Panc1 (cell line): Measurements from ENCODE around the gene TANC1. TPM values are rescaled to one million over a fixed set of nuclear protein-coding genes. Genes with fewer than 3 reads are reported as not detected.

Experiments
- ATAC-seq: fragments of 200-7000 bp; cut with Tn5 transposase; 2 replicates; pipeline ENCODE4 v1.9.1; 2020; ENCODE audit warnings: mild to moderate bottlenecking, moderate library complexity
- BruUV-seq: library from RNA; stranded (reverse); fragments of 400-500 nt; replicated peaks from 2 replicates; lab custom pipeline; 2021; lab: Mats Ljungman, UMichigan
- CTCF ChIA-PET: fragments of 300-600 bp; sonication (Branson Sonifier 250); formaldehyde crosslinking; loops from one replicate; lab custom pipeline; 2022; ENCODE audit warnings: antibody characterized with exemption; lab: Charles Lee
- POLR2A ChIA-PET: fragments of 300-600 bp; sonication (Branson Sonifier 250); formaldehyde crosslinking; loops from one replicate; lab custom pipeline; 2022; ENCODE audit warnings: antibody characterized with exemption; lab: Charles Lee
- DNase-seq: peaks from one replicate; pipeline ENCODE4 v3.0.0-alpha.2; 2010; ENCODE audit warnings: low read depth, low spot score
- H3K27ac ChIP-seq: 2 replicates; pipeline ENCODE4 v1.5.1; 2011; ENCODE audit warnings: mild to moderate bottlenecking, low read length, inconsistent platforms
- H3K27me3 ChIP-seq: fragments of 200-500 bp; sonication (Bioruptor generic); 2 replicates; pipeline ENCODE4 v1.6.0; 2014; ENCODE audit warnings: low read length, inconsistent platforms; ENCODE audit not compliant: control insufficient read depth, insufficient read depth
- H3K36me3 ChIP-seq: fragments of 200-500 bp; sonication (Bioruptor generic); 2 replicates; pipeline ENCODE4 v1.5.1; 2014; ENCODE audit warnings: inconsistent platforms, mild to moderate bottlenecking, low read length, moderate library complexity; ENCODE audit not compliant: control insufficient read depth, insufficient read depth
- H3K4me1 ChIP-seq: 2 replicates; pipeline ENCODE4 v1.5.1; 2011; ENCODE audit warnings: inconsistent platforms, mild to moderate bottlenecking, low read length, moderate library complexity; ENCODE audit not compliant: control insufficient read depth, insufficient read depth
- H3K4me3 ChIP-seq, 2 experiments: 2 replicates each; pipeline ENCODE4 v1.5.1; 2011 to 2012; ENCODE audit warnings: low read depth in 2 of 2, low read length in 2 of 2, mild to moderate bottlenecking in 2 of 2, inconsistent platforms in 1 of 2, moderate library complexity in 1 of 2
- H3K9me3 ChIP-seq: fragments of 200-500 bp; sonication (Bioruptor generic); 2 replicates; pipeline ENCODE4 v1.5.1; 2014; ENCODE audit warnings: low read depth, mild to moderate bottlenecking, inconsistent platforms, low read length, moderate library complexity; ENCODE audit not compliant: control insufficient read depth, insufficient read depth
- POLR2AphosphoS5 ChIP-seq: IDR thresholded peaks from 2 replicates; pipeline ENCODE4 v1.6.1; 2012; ENCODE audit warnings: mild to moderate bottlenecking, low read depth, low read length, moderate library complexity
- SIN3A ChIP-seq: IDR thresholded peaks from 2 replicates; pipeline ENCODE4 v1.6.1; 2012; ENCODE audit warnings: low read depth, mild to moderate bottlenecking, low read length, moderate library complexity, borderline replicate concordance; ENCODE audit not compliant: insufficient read depth
- TCF7L2 ChIP-seq: IDR thresholded peaks from 2 replicates; pipeline ENCODE4 v1.6.1; 2011; ENCODE audit warnings: mild to moderate bottlenecking, low read depth, low read length, inconsistent platforms
- in situ Hi-C: cut with HindIII; loops from 2 replicates; pipeline ENCODE4 v1.10.0; 2016; ENCODE audit warnings: low sequenced_read_pairs, low pct_unique_long_range_greater_than_20kb
- intact Hi-C: fragments of 100-400 bp; cut with micrococcal nuclease; formaldehyde crosslinking; loops from one replicate; pipeline ENCODE4 v1.10.0; 2022; ENCODE audit not compliant: unreplicated experiment
- total RNA-seq: library from RNA; stranded (reverse); gene quantifications from one replicate; pipeline ENCODE4 v1.2.1, GENCODE V29; 2021; ENCODE audit not compliant: unreplicated experiment
- TF ChIP-seq, protein P1 (sequence below): fragments of 450-650 bp; IDR thresholded peaks from 2 replicates; pipeline ENCODE4 v1.5.1; 2017; ENCODE audit warnings: mild to moderate bottlenecking
- TF ChIP-seq, protein P2 (sequence below), 2 experiments: IDR thresholded peaks; 2 replicates each; pipeline ENCODE4 v1.6.1; 2011 to 2012; ENCODE audit warnings: low read depth in 2 of 2, control low read depth in 1 of 2, low read length in 1 of 2, mild to moderate bottlenecking in 1 of 2, moderate library complexity in 1 of 2; ENCODE audit not compliant: insufficient read depth in 1 of 2

Gene TANC1
- total RNA-seq, 1 experiment from 2014 or later = 44.3 TPM

DNA sequence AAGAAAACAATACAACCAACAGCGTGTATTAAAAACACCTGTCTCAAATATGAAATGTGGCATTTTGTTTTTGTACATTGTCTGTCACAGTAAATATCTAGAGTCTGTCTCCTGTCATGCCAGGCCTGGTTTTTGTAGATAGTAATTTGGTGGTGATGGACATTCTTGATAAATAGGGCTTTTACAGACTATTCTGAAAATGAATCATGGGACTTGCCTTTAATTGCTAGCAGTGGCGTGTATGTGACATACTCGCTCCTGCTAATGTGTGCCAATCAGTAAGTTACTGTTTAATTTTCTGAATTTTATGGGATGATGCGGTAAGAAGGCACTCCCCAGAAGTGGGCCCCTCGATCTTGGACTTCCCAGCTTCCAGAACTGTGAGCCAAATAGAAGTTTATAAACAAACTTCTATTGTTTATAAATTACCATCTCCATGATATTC is 83.7 kb downstream of the TANC1 start:
- Histone ChIP-seq H3K4me3 (no peak overlapping the region), H3K36me3 (no peaks in the 10 kb centered on the region), H3K27me3 (no peaks in the 10 kb centered on the region), H3K9me3 (no peaks in the 10 kb centered on the region), H3K27ac (no peak overlapping the region), H3K4me1 (peaks cover 7% of the 10 kb centered on the region; the same call in 1 of the 2 replicates)
- TF ChIP-seq, protein P1, sequence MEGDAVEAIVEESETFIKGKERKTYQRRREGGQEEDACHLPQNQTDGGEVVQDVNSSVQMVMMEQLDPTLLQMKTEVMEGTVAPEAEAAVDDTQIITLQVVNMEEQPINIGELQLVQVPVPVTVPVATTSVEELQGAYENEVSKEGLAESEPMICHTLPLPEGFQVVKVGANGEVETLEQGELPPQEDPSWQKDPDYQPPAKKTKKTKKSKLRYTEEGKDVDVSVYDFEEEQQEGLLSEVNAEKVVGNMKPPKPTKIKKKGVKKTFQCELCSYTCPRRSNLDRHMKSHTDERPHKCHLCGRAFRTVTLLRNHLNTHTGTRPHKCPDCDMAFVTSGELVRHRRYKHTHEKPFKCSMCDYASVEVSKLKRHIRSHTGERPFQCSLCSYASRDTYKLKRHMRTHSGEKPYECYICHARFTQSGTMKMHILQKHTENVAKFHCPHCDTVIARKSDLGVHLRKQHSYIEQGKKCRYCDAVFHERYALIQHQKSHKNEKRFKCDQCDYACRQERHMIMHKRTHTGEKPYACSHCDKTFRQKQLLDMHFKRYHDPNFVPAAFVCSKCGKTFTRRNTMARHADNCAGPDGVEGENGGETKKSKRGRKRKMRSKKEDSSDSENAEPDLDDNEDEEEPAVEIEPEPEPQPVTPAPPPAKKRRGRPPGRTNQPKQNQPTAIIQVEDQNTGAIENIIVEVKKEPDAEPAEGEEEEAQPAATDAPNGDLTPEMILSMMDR = no peak
- no peak for TF ChIP-seq TCF7L2
- TF ChIP-seq, protein P2, sequence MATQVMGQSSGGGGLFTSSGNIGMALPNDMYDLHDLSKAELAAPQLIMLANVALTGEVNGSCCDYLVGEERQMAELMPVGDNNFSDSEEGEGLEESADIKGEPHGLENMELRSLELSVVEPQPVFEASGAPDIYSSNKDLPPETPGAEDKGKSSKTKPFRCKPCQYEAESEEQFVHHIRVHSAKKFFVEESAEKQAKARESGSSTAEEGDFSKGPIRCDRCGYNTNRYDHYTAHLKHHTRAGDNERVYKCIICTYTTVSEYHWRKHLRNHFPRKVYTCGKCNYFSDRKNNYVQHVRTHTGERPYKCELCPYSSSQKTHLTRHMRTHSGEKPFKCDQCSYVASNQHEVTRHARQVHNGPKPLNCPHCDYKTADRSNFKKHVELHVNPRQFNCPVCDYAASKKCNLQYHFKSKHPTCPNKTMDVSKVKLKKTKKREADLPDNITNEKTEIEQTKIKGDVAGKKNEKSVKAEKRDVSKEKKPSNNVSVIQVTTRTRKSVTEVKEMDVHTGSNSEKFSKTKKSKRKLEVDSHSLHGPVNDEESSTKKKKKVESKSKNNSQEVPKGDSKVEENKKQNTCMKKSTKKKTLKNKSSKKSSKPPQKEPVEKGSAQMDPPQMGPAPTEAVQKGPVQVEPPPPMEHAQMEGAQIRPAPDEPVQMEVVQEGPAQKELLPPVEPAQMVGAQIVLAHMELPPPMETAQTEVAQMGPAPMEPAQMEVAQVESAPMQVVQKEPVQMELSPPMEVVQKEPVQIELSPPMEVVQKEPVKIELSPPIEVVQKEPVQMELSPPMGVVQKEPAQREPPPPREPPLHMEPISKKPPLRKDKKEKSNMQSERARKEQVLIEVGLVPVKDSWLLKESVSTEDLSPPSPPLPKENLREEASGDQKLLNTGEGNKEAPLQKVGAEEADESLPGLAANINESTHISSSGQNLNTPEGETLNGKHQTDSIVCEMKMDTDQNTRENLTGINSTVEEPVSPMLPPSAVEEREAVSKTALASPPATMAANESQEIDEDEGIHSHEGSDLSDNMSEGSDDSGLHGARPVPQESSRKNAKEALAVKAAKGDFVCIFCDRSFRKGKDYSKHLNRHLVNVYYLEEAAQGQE (IDR thresholded peaks at IDR 0.05; ENCODE audit: insufficient read depth in 1 of 2, low read depth in 2 of 2, low read length in 1 of 2) = no peak
- no peak for TF ChIP-seq SIN3A
- TF ChIP-seq POLR2AphosphoS5 = no peak
- intact Hi-C loops (no loop called here), in situ Hi-C loops (no loop called here)
- ChIA-PET CTCF (no interaction called here), POLR2A (interaction anchor here (0.6 kb wide), 1 partner anchor 10 kb away, joined by 3 read pairs; no protein-coding TSS in a partner anchor)
- ATAC-seq (no peak), DNase-seq (no peak)
- BruUV-seq = no TSS peak

GRCh38 chr2:159053161-159054031 is 85.0 kb downstream of the TANC1 start:
- Histone ChIP-seq H3K4me1 (peaks cover 7% of the 10 kb centered on the region; the same call in 1 of the 2 replicates), H3K27ac (no peak overlapping the region), H3K9me3 (no peaks in the 10 kb centered on the region), H3K27me3 (no peaks in the 10 kb centered on the region), H3K4me3 (no peak overlapping the region), H3K36me3 (no peaks in the 10 kb centered on the region)
- DNase-seq (no peak), ATAC-seq (no peak)
- ChIA-PET CTCF (interaction anchor here (0.6 to 0.7 kb wide), 2 partner anchors 418 to 538 kb away, joined by 3 to 4 read pairs; no protein-coding TSS in a partner anchor), POLR2A (no interaction called here)
- TF ChIP-seq POLR2AphosphoS5 (no peak), TCF7L2 (no peak), SIN3A (no peak)
- TF ChIP-seq, protein P1 = no peak
- TF ChIP-seq, protein P2 (IDR thresholded peaks at IDR 0.05; ENCODE audit: insufficient read depth in 1 of 2, low read depth in 2 of 2, low read length in 1 of 2) = no peak
- intact Hi-C loops (no loop called here), in situ Hi-C loops (no loop called here)
- no TSS peak for BruUV-seq
